GM19035 (cell line): ENCODE data around the gene CDRT4.
"Not testable (repeated sequence)": the region's sequence is repeated elsewhere in the genome, so short reads cannot be mapped to it uniquely, and the experiment has no call there.

Experiments
- ATAC-seq: cut with Tn5 transposase; IDR thresholded peaks from one replicate; pipeline ENCODE4 v1.9.1; 2021; ENCODE audit not compliant: unreplicated experiment

The CDRT4 gene

DNA sequence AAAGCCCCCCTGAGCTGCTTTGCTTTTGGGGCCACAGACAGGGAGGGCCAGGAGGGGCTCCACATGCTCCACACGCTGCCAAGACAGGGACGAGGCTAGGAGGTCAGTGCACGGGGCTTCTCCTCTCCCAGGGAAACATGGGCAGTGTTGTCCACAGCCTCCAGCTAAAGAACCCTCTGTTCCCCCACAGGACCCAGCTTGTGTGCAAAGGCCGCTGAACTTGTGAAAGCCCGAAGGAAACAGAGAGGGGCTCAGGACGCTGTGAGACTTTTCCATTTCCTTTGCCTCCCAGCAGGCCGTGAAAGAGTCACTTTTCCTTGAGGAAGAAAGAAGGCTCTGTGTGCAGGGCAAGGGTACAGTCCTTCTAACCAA is 9.7 kb downstream of the CDRT4 start:
- ATAC-seq, result no peak

DNA sequence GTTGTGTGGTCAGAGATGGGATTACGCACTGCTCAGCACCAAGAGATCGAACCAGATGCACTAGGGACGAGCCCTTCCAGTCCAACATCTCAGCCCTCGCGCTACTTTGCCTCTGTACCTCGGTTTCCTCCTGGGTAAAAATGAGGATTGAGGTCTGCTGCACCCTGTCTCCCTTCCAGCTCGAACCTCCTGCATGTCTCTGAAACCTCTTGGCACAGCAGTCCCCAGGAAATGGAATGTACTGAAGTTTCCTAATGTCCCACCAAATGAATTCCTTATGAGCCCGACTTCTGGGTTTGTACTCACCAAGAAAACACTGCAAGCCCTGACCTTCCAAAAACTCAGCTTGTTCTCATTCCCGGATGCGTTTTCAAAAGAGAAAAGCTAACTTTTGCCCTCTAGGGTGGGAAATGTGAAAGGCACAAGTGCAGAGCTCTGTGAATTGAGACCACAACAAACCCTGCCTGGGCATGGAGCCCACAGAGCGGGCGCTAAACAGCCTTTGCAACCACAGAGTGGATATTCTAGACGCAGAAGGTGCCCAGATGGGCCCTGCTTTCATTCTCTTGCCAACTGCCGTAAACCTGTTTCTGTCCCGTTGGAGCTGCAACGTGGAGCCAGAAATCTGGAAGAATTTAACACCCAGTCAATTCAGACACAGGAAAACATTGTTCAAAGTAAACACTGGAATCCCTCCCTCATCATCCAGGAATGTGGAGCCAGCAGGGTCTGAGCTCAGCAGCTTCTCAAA is 10.3 kb downstream of the CDRT4 start:
- ATAC-seq, result no peak

GRCh38 chr17:15456496-15456895 is 10.9 kb downstream of the CDRT4 start:
- ATAC-seq, result no peak

GRCh38 chr17:15454346-15454745 is 13.1 kb downstream of the CDRT4 start:
- no peak for ATAC-seq

GRCh38 chr17:15453782-15454181 is 13.6 kb downstream of the CDRT4 start:
- ATAC-seq, result no peak

DNA sequence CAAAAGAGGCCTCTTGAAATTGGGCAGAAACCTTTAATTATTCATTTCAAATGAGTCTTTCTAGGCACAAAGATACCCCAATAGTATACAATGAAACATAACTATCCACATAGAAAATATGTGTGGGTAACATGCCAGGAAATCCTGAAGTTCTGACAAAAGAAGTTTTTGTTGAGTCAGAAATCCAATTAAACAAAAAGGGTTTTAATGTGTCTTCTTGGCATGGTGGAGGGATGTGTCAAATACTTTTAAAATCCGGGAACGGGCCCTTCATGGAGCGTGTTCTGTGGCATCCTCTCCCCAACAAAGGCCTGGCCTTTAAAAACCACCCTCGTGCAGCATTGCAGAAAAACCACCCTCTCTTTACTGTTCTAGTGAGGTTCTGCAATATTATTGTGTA is 14.2 kb downstream of the CDRT4 start:
- no peak for ATAC-seq

GRCh38 chr17:15452746-15453145 is 14.7 kb downstream of the CDRT4 start:
- no peak for ATAC-seq

DNA sequence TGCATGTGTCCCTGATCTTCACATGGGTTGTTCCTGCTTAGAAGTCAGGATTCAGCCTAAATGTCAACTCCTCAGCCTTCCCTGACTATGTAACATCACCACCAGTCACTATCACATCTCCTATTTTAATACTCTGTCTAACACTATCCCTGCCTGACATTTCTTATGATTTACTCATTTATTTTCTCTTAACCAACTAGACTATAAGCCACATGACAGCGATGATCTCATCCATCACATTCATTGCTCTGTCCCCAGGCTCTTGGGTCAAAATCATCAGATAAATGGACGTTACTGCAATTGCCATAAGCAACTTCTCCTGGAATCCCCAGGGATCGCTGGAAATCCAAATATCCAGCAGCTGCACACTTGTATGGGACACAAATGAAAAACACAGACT is 15.7 kb downstream of the CDRT4 start:
- no peak for ATAC-seq

DNA sequence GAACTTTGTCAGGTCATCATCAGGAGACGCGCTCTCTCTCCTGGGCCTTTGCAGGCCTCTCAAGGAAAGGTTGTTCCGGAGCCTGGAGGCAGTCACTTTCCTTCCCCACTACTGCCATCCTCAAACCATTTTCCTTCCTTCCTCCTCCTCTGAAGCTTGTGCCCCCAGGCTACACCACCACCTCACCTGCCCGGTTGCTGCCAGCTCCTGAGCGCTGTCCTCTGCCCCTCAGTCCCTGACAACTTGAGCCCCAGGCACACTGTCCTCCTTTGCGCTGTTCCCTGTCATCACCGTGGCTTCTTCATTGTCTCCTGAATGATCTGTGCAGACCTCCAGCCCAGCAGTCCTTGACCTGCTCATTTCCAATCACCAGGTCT is 18.9 kb downstream of the CDRT4 start:
- ATAC-seq, result no peak

DNA sequence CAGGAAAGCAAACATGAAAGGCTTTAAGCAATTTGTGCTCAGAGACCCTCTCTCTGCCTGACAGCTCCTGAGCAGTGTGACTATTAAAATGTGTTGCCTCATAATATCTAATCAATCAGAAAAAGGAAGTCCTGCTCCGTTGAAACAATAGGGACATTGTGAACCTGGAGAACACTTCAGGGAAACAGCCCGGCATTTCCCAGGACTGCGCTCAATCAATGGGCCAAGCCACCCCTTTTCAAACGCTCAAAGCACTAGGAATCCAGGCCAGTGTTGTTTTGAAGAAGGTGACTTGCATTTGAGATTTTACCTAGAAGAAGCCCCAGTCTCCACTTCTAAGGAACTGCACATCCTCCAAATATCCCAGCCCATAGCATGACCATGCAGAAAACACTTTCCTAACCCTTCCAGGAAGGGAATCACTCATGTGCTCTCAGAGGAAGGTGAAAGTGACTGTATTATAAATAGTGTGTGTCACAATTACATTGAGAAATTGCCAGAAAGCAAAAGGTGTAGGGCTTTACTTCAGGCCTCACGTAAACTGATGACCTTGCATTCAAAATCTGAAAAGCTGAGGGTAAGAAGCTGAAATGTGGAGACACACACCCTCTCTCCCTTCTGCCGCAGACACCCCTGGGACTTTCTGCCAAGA is 19.4 kb downstream of the CDRT4 start:
- ATAC-seq, result no peak

GRCh38 chr17:15446036-15446435 is 21.4 kb downstream of the CDRT4 start:
- no peak for ATAC-seq

DNA sequence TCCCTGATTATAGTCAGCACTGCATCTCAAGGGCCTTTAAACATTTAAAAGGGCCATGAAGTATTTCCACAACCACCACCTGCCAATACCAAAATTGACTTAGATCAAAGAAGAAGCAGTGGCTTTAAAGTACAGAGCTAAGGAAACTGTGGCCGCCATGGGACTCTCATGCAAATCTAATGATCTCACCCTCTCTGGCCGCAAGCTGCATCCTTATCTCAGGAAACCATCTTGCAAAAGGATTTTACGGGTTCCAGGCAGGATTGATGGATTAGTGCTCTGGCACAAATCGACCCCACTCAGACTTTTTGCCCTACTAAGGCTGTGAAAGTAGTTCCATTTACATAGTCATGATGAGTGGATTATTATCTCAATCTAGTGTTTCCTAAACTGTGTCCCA is 22.6 kb downstream of the CDRT4 start:
- ATAC-seq, result no peak

DNA sequence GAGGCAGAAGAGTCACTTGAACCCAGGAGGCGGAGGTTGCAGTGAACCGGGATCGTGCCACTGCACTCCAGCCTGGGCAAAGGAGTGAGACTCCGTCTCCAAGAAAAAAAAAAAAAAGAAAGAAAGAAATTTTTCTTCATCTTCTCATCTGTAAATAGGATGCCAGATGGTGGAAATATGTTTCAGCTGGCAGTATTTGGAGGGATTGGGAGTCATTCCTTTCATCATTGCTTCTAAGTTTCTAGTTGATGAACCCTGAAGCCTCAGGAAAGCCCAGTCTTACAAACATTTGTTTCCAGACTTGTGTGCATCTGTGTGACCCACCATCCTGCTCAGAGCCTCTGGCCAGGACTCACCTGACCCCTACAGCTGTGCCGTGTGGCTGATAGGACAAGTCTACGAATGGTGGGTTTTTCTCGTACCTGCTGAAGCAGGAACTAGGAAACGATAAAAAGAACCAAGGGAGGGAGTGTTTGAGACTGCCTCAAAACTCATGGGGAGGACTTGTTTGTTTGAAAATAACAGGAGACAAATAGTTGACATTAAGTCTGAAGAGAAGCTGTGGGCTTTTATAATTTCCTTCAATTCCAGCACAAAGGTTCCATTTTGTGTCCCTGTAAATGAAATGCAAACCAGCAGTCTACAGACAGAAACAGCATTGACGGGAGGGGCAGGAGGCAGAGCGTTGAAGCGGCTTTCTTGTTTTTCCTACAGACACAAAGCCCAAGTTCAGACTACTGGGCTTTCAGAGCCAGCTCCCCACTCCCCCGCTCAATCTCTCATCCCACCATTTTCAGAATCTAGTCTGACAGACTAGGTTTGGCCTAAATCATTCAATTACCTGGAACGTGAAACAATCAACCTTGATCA is 24.9 kb downstream of the CDRT4 start:
- ATAC-seq, result no peak

DNA sequence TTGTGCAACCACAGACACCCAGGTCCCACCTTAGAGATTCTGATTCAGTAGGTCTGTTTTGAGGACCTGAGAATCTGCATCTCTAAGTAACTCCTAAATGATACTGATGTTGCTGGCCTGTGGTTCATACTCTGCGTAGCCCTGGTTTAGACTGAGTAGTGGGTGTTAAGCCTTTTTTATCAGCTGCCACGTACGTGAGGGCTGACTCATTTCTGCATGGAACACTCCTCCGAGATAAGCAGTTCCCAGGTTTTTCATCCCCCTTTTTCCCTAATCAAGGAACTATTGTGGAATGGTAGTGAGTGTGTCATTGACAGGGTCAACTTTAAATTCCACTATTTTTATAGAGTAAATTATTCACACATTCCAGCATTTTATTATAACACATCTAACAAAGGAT is 26.1 kb downstream of the CDRT4 start:
- ATAC-seq, result no peak

- no peak for ATAC-seq
These were observed 27.1 kb downstream of the CDRT4 start for GRCh38 chr17:15440347-15440746.

- not testable (repeated sequence) for ATAC-seq
These were observed 28.0 kb downstream of the CDRT4 start for GRCh38 chr17:15439205-15439985.

DNA sequence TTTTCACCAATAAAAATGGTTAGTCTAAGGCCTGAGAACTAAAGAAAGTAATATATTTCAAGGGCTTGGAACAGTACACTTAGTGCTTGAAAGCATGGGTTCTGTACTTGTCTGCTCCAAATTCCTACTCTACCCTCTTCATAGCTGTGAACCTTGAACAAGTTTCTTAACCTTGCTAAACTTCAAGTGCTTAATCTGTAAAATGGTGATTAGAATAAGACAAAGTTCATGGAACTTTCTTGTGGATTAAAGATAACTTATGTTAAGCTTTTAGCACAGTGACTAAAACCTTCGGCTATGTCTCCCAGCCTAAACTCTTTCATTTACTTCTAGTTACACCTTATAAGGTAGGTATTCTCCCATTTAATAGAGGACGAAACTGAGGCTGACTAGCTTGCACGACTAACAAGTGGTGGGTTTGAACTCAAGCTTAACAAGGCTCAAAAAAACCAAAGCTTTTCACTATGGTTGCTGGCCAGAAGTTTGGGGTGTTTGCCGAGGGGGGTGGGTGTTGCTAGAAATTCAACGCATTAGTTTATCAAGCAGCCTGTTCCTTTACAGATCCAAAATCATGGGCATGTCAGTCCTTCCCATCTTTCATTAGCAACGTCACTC is 28.8 kb downstream of the CDRT4 start:
- ATAC-seq, result no peak

DNA sequence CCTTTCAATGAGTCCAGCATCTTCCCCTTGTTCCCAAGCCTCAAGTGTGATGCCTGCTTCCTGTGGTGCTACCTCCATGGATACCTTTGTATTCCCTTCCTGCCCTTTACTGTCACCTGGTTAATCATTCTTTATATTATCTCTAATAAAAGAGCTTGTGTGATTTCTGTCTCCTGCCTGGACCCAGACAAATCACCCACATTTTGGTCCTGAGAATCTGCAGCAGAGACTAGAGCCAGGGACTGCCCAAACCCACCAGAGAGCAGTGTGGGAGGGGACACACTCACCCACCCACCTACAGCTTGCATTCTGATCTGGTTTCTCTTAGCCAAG is 30.2 kb downstream of the CDRT4 start:
- ATAC-seq, result no peak

GRCh38 chr17:15436473-15437302 is 30.7 kb downstream of the CDRT4 start:
- no peak for ATAC-seq

DNA sequence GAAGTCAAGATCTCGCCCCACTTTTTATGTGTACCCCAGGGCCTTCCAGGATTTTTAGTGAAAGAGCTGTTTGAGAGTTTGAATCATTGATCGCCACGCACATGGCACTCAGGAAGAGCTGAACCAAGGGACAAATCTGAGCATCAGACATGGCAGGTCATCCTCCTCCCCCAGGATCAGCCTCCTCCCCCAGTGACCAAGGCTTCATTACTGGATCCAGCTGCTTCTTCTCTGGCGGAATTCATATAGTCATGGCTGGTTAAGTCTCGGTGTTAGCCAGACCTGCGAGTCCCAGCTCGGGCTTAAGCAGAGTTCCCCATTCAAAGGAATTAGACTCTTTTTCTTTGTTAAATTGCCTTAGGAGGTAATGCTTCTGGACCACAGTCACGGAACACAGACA is 32.5 kb downstream of the CDRT4 start:
- ATAC-seq, result no peak
